ENCODE results near the gene CCBE1. TPM values are rescaled to one million over a fixed set of nuclear protein-coding genes. Genes with fewer than 3 reads are reported as not detected.

Gene CCBE1
- polyA plus RNA-seq, 1 donor from 2014 or later: 0.19 TPM

DNA sequence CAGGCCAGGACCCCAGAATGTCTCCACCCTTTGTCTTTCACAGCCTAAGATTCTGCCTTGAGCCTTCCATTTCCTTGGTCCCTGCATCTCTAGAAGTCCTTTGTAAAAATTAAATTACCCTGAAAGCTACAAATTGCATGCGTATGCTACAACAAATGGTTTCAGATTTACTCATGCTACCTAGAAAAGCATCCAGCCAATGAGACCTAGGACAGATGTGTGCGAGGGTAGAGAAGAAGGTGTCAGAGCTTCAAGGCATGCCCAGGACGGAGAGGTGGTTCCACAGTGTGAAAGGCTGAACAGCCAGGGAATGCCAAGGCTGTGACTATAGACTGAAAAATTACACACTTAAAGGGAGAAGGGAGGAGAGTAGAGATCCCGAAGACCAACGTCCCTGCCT lies 40.2 kb downstream of the CCBE1 start:
- Histone ChIP-seq H3K4me2 (ENCODE audit: low read length) (no peak overlapping the region), H3K9me3 (ENCODE audit: low read length) (no peaks in the 10 kb centered on the region), H2AFZ (ENCODE audit: low read depth, low read length) (no peak overlapping the region), H3K27me3 (ENCODE audit: insufficient read depth, low read depth, low read length) (no peaks in the 10 kb centered on the region), H3K4me3 (ENCODE audit: low read length) (no peak overlapping the region), H3K27ac (ENCODE audit: low read length) (no peak overlapping the region), H3K9ac (ENCODE audit: low read length) (no peak overlapping the region), H3K9me2 (ENCODE audit: insufficient read depth, low read length) (no peaks in the 10 kb centered on the region), H3F3A (ENCODE audit: insufficient read depth, low read length, poor library complexity, severe bottlenecking) (no peaks in the 10 kb centered on the region), H4K20me1 (ENCODE audit: insufficient read depth) (no peaks in the 10 kb centered on the region), H3K36me3 (ENCODE audit: insufficient read depth, low read length) (no peaks in the 10 kb centered on the region), H3K79me2 (replicated peaks; ENCODE audit: insufficient read depth, low read length) (no peaks in the 10 kb centered on the region)
- TF ChIP-seq MXI1 (conservative IDR thresholded peaks at IDR 0.05; ENCODE audit: poor library complexity, severe bottlenecking): no peak
- TF ChIP-seq EZH2 (IDR thresholded peaks at IDR 0.05; ENCODE audit: borderline replicate concordance, insufficient read depth, low read length, poor library complexity, severe bottlenecking): no peak
- no peak for TF ChIP-seq POLR2AphosphoS5 (IDR thresholded peaks at IDR 0.05)
- TF ChIP-seq, protein P1, sequence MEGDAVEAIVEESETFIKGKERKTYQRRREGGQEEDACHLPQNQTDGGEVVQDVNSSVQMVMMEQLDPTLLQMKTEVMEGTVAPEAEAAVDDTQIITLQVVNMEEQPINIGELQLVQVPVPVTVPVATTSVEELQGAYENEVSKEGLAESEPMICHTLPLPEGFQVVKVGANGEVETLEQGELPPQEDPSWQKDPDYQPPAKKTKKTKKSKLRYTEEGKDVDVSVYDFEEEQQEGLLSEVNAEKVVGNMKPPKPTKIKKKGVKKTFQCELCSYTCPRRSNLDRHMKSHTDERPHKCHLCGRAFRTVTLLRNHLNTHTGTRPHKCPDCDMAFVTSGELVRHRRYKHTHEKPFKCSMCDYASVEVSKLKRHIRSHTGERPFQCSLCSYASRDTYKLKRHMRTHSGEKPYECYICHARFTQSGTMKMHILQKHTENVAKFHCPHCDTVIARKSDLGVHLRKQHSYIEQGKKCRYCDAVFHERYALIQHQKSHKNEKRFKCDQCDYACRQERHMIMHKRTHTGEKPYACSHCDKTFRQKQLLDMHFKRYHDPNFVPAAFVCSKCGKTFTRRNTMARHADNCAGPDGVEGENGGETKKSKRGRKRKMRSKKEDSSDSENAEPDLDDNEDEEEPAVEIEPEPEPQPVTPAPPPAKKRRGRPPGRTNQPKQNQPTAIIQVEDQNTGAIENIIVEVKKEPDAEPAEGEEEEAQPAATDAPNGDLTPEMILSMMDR (IDR thresholded peaks at IDR 0.05; ENCODE audit: poor library complexity, severe bottlenecking): no peak
- no peak for TF ChIP-seq TAF1 (IDR thresholded peaks at IDR 0.05; ENCODE audit: low read depth)
- TF ChIP-seq SMC3 (conservative IDR thresholded peaks at IDR 0.05; ENCODE audit: poor library complexity): no peak
- no peak for TF ChIP-seq RAD21 (conservative IDR thresholded peaks at IDR 0.05)
- TF ChIP-seq, protein P2, sequence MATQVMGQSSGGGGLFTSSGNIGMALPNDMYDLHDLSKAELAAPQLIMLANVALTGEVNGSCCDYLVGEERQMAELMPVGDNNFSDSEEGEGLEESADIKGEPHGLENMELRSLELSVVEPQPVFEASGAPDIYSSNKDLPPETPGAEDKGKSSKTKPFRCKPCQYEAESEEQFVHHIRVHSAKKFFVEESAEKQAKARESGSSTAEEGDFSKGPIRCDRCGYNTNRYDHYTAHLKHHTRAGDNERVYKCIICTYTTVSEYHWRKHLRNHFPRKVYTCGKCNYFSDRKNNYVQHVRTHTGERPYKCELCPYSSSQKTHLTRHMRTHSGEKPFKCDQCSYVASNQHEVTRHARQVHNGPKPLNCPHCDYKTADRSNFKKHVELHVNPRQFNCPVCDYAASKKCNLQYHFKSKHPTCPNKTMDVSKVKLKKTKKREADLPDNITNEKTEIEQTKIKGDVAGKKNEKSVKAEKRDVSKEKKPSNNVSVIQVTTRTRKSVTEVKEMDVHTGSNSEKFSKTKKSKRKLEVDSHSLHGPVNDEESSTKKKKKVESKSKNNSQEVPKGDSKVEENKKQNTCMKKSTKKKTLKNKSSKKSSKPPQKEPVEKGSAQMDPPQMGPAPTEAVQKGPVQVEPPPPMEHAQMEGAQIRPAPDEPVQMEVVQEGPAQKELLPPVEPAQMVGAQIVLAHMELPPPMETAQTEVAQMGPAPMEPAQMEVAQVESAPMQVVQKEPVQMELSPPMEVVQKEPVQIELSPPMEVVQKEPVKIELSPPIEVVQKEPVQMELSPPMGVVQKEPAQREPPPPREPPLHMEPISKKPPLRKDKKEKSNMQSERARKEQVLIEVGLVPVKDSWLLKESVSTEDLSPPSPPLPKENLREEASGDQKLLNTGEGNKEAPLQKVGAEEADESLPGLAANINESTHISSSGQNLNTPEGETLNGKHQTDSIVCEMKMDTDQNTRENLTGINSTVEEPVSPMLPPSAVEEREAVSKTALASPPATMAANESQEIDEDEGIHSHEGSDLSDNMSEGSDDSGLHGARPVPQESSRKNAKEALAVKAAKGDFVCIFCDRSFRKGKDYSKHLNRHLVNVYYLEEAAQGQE (IDR thresholded peaks at IDR 0.05; ENCODE audit: borderline replicate concordance): no peak
- no peak for TF ChIP-seq EP300 (conservative IDR thresholded peaks at IDR 0.05; ENCODE audit: poor library complexity, severe bottlenecking)

DNA sequence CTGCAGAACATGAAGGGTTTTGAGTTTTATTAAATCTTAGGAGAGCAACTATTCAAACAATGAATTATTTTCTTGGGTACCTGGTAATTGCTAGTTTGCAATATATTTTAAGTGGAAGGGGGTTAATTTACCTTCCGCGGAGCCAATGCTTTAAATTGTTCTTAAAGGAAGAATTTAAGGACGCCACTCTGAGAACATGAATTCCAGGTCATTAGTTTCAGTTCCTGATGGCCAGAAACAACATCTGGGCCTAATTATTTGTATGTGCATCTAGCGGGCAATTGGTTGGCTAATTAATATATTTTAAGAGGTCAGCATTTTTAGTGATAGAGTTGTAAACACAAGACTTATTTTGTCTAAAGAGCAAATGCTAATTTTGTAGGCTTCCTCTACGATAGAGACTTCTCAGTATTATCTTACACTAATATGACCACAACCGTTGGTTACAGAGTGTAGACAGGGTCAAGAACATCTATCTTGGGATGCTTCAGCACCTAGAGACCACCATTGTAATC lies 40.8 kb downstream of the CCBE1 start:
- H3K9me2 ChIP-seq (ENCODE audit: insufficient read depth, low read length): no peaks in the 10 kb centered on the region
- H3K4me3 ChIP-seq (ENCODE audit: low read length): no peak overlapping the region
- H3F3A ChIP-seq (ENCODE audit: insufficient read depth, low read length, poor library complexity, severe bottlenecking): no peaks in the 10 kb centered on the region
- no peaks in the 10 kb centered on the region for H3K36me3 ChIP-seq (ENCODE audit: insufficient read depth, low read length)
- no peak overlapping the region for H2AFZ ChIP-seq (ENCODE audit: low read depth, low read length)
- no peak overlapping the region for H3K9ac ChIP-seq (ENCODE audit: low read length)
- TF ChIP-seq, protein P2 (IDR thresholded peaks at IDR 0.05; ENCODE audit: borderline replicate concordance): no peak
- TF ChIP-seq POLR2AphosphoS5 (IDR thresholded peaks at IDR 0.05) (no peak), MXI1 (conservative IDR thresholded peaks at IDR 0.05; ENCODE audit: poor library complexity, severe bottlenecking) (no peak), RAD21 (conservative IDR thresholded peaks at IDR 0.05) (no peak), SMC3 (conservative IDR thresholded peaks at IDR 0.05; ENCODE audit: poor library complexity) (no peak), TAF1 (IDR thresholded peaks at IDR 0.05; ENCODE audit: low read depth) (no peak), EP300 (conservative IDR thresholded peaks at IDR 0.05; ENCODE audit: poor library complexity, severe bottlenecking) (no peak), EZH2 (IDR thresholded peaks at IDR 0.05; ENCODE audit: borderline replicate concordance, insufficient read depth, low read length, poor library complexity, severe bottlenecking) (no peak)
- TF ChIP-seq, protein P1 (IDR thresholded peaks at IDR 0.05; ENCODE audit: poor library complexity, severe bottlenecking): no peak
- H3K27ac ChIP-seq (ENCODE audit: low read length): no peak overlapping the region
- no peaks in the 10 kb centered on the region for H3K9me3 ChIP-seq (ENCODE audit: low read length)
- no peaks in the 10 kb centered on the region for H3K27me3 ChIP-seq (ENCODE audit: insufficient read depth, low read depth, low read length)
- no peaks in the 10 kb centered on the region for H4K20me1 ChIP-seq (ENCODE audit: insufficient read depth)
- H3K4me2 ChIP-seq (ENCODE audit: low read length): no peak overlapping the region
- no peaks in the 10 kb centered on the region for H3K79me2 ChIP-seq (replicated peaks; ENCODE audit: insufficient read depth, low read length)
